Measurements from ENCODE around the gene RABL3.

RABL3 gene

DNA sequence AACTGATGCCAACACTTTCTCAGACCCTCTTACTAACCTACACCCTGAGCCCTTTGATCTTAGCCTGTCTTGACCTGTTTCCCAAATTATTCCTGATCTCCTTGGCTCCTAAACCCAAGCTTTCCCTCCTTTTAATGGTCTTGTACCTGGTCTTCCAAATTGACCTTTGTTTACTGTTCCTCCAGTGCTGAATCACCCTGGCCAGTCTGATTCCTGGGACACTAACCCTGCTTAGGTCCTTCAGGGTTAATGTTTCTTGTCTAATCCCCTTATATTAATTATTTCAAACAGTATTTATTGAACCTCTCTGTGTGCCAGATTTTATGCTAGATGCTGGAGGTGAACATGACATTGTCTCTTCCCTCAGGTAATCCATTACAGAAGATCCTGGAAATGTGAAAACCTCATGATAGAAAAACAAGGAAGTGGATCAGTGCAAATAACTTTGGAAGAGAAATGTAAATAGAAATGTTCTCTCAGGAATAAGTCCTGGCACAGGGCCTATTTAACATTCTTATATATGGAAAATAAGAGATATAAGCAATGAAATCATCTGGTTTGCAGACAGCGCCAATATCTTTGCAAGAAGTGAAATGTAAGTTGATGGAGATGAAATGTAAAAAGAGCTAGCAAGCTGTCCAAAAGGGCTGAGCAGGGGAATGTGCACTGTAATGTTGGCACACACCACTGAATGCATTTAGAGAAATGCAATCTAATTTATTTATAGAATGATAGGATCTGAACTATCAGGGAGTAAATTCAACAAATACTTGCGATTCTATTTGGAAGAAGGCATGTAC, 81.0 kb downstream of the RABL3 start:
- no peak for DNase-seq (ENCODE audit: insufficient read length, low spot score)

DNA sequence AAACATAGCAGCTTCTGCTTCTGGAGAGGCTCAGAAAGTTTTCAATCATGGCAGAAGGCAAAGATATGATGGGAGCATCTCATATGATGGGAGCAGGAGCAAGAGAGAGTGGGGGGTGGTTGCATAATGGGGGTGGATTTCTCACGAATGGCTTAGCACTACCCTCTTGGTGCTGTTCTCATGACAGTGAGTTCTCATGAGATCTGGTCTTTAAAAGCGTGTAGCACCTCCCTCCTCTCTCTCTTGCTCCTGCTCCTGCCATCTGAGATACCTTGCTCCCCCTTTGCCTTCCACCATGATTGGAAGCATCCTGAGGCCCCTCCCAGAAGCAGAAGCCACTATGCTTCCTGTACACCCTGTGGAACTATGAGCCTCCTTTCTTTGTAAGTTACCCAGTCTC, 82.5 kb downstream of the RABL3 start:
- FAIRE-seq (no peak), DNase-seq (ENCODE audit: insufficient read length, low spot score) (no peak)
- TF ChIP-seq TAF1 (IDR thresholded peaks at IDR 0.05; ENCODE audit: low read depth, low read length) (no peak), POLR2A (IDR thresholded peaks at IDR 0.05; ENCODE audit: low read depth, low read length) (no peak), POLR2AphosphoS5 (IDR thresholded peaks at IDR 0.05; ENCODE audit: low read depth, low read length) (no peak), SPI1 (IDR thresholded peaks at IDR 0.05; ENCODE audit: low read depth, low read length) (no peak), POU2F2 (IDR thresholded peaks at IDR 0.05; ENCODE audit: low read depth, low read length) (no peak), PAX5 (IDR thresholded peaks at IDR 0.05; ENCODE audit: insufficient read depth, low read length, severe bottlenecking) (no peak)

More for the DNA sequence above, 81.0 kb downstream of the RABL3 start:
- TF ChIP-seq SPI1 (IDR thresholded peaks at IDR 0.05; ENCODE audit: low read depth, low read length), result no peak
- no peak for TF ChIP-seq POLR2A (IDR thresholded peaks at IDR 0.05; ENCODE audit: low read depth, low read length)
- no peak for TF ChIP-seq PAX5 (IDR thresholded peaks at IDR 0.05; ENCODE audit: insufficient read depth, low read length, severe bottlenecking)
- TF ChIP-seq TAF1 (IDR thresholded peaks at IDR 0.05; ENCODE audit: low read depth, low read length), result no peak
- no peak for TF ChIP-seq POLR2AphosphoS5 (IDR thresholded peaks at IDR 0.05; ENCODE audit: low read depth, low read length)
- no peak for TF ChIP-seq POU2F2 (IDR thresholded peaks at IDR 0.05; ENCODE audit: low read depth, low read length)
- FAIRE-seq, result no peak

DNA sequence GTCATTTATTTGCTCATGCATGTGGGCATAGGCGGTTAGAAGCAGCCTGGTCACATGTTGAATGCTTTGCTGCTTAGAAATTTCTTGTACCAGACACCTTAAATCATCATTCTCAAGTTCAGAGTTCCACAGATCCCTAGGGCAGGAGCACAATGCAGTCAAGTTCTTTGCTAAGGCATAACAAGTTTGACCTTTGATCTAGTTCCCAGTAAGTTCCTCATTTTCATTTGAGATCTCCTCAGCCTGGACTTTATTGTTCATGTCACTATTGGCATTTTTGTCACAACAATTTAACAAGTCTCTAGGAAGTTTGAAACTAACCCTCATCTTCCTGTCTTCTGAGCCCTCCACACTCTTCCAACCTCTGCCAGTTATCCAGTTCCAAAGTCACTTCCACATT, 83.0 kb downstream of the RABL3 start:
- no peak for TF ChIP-seq POU2F2 (IDR thresholded peaks at IDR 0.05; ENCODE audit: low read depth, low read length)
- no peak for TF ChIP-seq PAX5 (IDR thresholded peaks at IDR 0.05; ENCODE audit: insufficient read depth, low read length, severe bottlenecking)
- TF ChIP-seq TAF1 (IDR thresholded peaks at IDR 0.05; ENCODE audit: low read depth, low read length), result no peak
- TF ChIP-seq SPI1 (IDR thresholded peaks at IDR 0.05; ENCODE audit: low read depth, low read length), result no peak
- no peak for TF ChIP-seq POLR2AphosphoS5 (IDR thresholded peaks at IDR 0.05; ENCODE audit: low read depth, low read length)
- TF ChIP-seq POLR2A (IDR thresholded peaks at IDR 0.05; ENCODE audit: low read depth, low read length), result no peak
- DNase-seq (ENCODE audit: insufficient read length, low spot score), result no peak
- no peak for FAIRE-seq

GRCh38 chr3:120652896-120653545, 89.3 kb downstream of the RABL3 start:
- DNase-seq (ENCODE audit: insufficient read length, low spot score) (no peak), FAIRE-seq (no peak)
- no peak for TF ChIP-seq POU2F2 (IDR thresholded peaks at IDR 0.05; ENCODE audit: low read depth, low read length)
- no peak for TF ChIP-seq POLR2AphosphoS5 (IDR thresholded peaks at IDR 0.05; ENCODE audit: low read depth, low read length)
- TF ChIP-seq SPI1 (IDR thresholded peaks at IDR 0.05; ENCODE audit: low read depth, low read length), result no peak
- no peak for TF ChIP-seq PAX5 (IDR thresholded peaks at IDR 0.05; ENCODE audit: insufficient read depth, low read length, severe bottlenecking)
- TF ChIP-seq TAF1 (IDR thresholded peaks at IDR 0.05; ENCODE audit: low read depth, low read length), result no peak
- TF ChIP-seq POLR2A (IDR thresholded peaks at IDR 0.05; ENCODE audit: low read depth, low read length), result no peak

DNA sequence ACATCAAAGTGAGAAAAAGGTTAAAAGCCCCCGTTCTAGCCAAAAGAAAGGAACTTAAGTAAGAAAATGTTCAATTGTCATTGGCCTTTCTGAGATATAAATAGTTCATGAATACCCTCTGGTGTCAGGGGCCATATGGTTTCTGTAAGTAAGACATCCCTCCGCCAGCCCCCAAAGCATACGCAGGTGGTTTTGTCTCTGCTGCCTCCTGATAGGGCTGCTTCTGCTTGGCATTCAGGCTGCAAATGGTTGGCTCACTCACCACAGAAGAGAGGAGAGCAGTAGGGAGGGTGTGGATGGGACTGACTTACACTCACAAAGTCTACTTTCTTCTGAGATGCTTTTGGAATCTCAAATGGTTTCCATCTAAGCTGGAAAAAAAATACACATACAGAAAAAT, 90.0 kb downstream of the RABL3 start:
- no peak for TF ChIP-seq POLR2AphosphoS5 (IDR thresholded peaks at IDR 0.05; ENCODE audit: low read depth, low read length)
- no peak for TF ChIP-seq PAX5 (IDR thresholded peaks at IDR 0.05; ENCODE audit: insufficient read depth, low read length, severe bottlenecking)
- TF ChIP-seq SPI1 (IDR thresholded peaks at IDR 0.05; ENCODE audit: low read depth, low read length), result no peak
- no peak for TF ChIP-seq POLR2A (IDR thresholded peaks at IDR 0.05; ENCODE audit: low read depth, low read length)
- TF ChIP-seq POU2F2 (IDR thresholded peaks at IDR 0.05; ENCODE audit: low read depth, low read length), result no peak
- TF ChIP-seq TAF1 (IDR thresholded peaks at IDR 0.05; ENCODE audit: low read depth, low read length), result no peak
- FAIRE-seq, result no peak
- DNase-seq (ENCODE audit: insufficient read length, low spot score), result no peak

DNA sequence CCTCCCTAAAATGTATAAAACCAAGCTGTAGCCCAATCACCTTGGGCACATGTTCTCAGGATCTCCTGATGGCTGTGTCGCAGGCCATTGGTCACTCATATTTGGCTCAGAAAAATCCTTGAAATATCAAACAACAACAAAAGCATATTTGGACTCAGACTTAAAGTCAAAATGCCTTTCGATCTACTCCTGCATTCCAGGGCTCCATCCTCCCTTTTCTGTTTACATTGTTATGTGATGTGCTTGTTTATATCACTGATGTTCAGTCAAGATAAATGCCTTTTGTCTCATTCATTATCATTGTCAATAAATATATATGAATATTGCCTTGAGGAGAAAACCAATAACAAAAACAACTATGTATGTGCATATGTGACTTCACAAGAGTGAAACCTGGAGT, 92.0 kb downstream of the RABL3 start:
- DNase-seq (ENCODE audit: insufficient read length, low spot score), result no peak
- TF ChIP-seq POLR2A (IDR thresholded peaks at IDR 0.05; ENCODE audit: low read depth, low read length) (no peak), TAF1 (IDR thresholded peaks at IDR 0.05; ENCODE audit: low read depth, low read length) (no peak), SPI1 (IDR thresholded peaks at IDR 0.05; ENCODE audit: low read depth, low read length) (no peak), PAX5 (IDR thresholded peaks at IDR 0.05; ENCODE audit: insufficient read depth, low read length, severe bottlenecking) (no peak), POLR2AphosphoS5 (IDR thresholded peaks at IDR 0.05; ENCODE audit: low read depth, low read length) (no peak), POU2F2 (IDR thresholded peaks at IDR 0.05; ENCODE audit: low read depth, low read length) (no peak)
- FAIRE-seq, result no peak

DNA sequence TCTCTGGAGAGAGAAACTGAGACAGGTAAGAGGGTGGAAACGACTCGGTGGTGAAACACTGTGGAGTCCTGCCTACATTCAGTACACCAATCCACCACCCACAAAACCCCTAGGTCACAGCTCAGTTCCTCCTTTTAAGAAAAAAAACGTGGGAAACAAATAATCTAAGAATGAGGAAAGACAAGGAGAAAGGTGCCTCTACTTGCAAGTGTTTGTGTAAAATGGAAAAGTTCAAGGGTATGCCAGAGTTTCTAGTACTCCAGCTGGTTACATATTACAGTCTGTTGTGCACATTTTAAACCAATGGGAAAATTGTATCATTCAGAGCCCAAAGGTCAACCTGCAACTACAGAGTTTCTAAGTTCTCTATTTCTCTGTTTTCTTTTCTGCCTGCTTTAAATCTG, 92.5 kb downstream of the RABL3 start:
- no peak for FAIRE-seq
- TF ChIP-seq POLR2A (IDR thresholded peaks at IDR 0.05; ENCODE audit: low read depth, low read length), result no peak
- TF ChIP-seq TAF1 (IDR thresholded peaks at IDR 0.05; ENCODE audit: low read depth, low read length), result no peak
- TF ChIP-seq SPI1 (IDR thresholded peaks at IDR 0.05; ENCODE audit: low read depth, low read length), result peak; percentile 26; the same call in 1 of the 2 replicates
- TF ChIP-seq PAX5 (IDR thresholded peaks at IDR 0.05; ENCODE audit: insufficient read depth, low read length, severe bottlenecking), result no peak
- no peak for TF ChIP-seq POLR2AphosphoS5 (IDR thresholded peaks at IDR 0.05; ENCODE audit: low read depth, low read length)
- TF ChIP-seq POU2F2 (IDR thresholded peaks at IDR 0.05; ENCODE audit: low read depth, low read length), result no peak
- DNase-seq (ENCODE audit: insufficient read length, low spot score), result no peak

GRCh38 chr3:120648290-120648689, 94.0 kb downstream of the RABL3 start:
- TF ChIP-seq POLR2A (IDR thresholded peaks at IDR 0.05; ENCODE audit: low read depth, low read length) (no peak), POU2F2 (IDR thresholded peaks at IDR 0.05; ENCODE audit: low read depth, low read length) (no peak), POLR2AphosphoS5 (IDR thresholded peaks at IDR 0.05; ENCODE audit: low read depth, low read length) (no peak), TAF1 (IDR thresholded peaks at IDR 0.05; ENCODE audit: low read depth, low read length) (no peak), SPI1 (IDR thresholded peaks at IDR 0.05; ENCODE audit: low read depth, low read length) (no peak), PAX5 (IDR thresholded peaks at IDR 0.05; ENCODE audit: insufficient read depth, low read length, severe bottlenecking) (no peak)
- FAIRE-seq (no peak), DNase-seq (ENCODE audit: insufficient read length, low spot score) (no peak)

GRCh38 chr3:120646771-120647432, 95.4 kb downstream of the RABL3 start:
- no peak for FAIRE-seq
- TF ChIP-seq PAX5 (IDR thresholded peaks at IDR 0.05; ENCODE audit: insufficient read depth, low read length, severe bottlenecking) (no peak), POU2F2 (IDR thresholded peaks at IDR 0.05; ENCODE audit: low read depth, low read length) (no peak), POLR2A (IDR thresholded peaks at IDR 0.05; ENCODE audit: low read depth, low read length) (no peak), SPI1 (IDR thresholded peaks at IDR 0.05; ENCODE audit: low read depth, low read length) (no peak), POLR2AphosphoS5 (IDR thresholded peaks at IDR 0.05; ENCODE audit: low read depth, low read length) (no peak), TAF1 (IDR thresholded peaks at IDR 0.05; ENCODE audit: low read depth, low read length) (no peak)
- DNase-seq (ENCODE audit: insufficient read length, low spot score), result no peak
